Measurements from ENCODE around the gene NR5A1. TPM values are rescaled to one million over a fixed set of nuclear protein-coding genes. Genes with fewer than 3 reads are reported as not detected.

The NR5A1 gene
- total RNA-seq = not detected
- long read RNA-seq = 0 reads

DNA sequence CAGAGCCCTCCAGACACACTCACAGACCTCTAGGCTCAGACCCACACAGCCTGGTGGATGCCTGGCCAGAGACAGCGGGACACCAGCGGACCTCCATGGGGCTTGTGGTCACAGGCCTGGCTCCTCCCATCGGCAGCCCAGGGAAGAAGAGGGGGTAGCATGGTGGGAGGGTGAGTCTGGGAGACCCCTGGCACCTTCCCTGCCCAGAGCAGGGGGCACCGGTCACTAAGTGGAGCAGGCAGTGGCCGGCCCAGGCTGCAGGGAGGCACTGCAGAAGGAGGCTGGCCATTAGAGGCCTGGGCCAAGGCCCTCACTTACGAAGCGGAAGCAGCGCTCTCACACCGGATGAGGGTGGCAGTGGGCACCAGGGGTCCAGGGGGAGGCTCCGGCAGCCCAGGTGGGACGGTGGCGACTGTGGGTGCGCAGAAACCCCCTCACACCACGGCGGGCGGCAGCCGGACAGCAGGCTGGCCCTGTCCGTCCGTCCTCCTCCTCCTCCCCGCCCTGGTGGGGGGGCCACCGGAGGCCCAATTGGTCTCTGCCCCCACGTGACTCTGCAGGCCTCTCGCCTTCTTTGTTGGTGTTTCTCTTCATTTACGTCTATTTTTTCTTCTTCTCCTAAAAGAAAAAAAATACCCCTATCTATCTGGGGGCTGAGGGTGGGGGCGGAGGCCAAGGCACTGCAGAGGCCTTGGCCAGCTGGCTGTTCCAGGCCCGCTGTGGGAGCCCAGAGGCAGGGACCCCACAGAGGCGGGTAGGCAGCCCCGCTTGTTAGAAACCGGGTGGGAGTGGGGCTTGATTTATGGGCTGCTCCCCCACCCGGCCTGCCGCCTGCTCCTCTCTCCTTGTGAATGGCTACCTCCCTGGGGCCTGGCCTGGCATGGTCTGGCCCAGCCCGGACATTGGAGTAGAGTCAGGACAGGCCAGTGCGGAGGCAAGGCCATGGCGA is at the start of gene NR5A1:
Gene NR5A1 (minus strand): TSS at position 469 of the 949 bp plus-strand sequence. CDS start 4,004 bp downstream, outside the sequence.
- intact Hi-C loops (cut with DNase I) = no loop called here
- ATAC-seq (ENCODE audit: poor library complexity) (no peak), DNase-seq (no peak)

DNA sequence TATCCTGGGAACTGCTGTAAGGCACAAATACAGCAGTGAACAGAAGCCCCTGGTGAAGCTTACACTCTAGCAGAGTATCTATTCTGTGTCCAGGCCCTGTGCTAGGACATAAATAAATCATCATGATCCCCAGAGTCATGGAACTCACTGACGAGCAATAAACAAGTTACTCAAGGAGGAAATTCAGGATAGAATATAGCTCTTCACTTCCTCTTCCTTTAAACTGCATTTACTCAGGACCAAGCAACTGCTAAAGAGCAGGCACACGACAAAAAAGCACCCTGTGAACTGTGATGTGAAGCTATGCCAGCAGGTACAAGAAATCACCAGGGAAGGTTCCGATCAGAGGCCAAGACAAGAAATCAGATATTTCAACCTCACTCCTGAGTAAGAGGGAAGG is 47.8 kb upstream of the NR5A1 start:
- intact Hi-C loops (cut with DNase I) = no loop called here

DNA sequence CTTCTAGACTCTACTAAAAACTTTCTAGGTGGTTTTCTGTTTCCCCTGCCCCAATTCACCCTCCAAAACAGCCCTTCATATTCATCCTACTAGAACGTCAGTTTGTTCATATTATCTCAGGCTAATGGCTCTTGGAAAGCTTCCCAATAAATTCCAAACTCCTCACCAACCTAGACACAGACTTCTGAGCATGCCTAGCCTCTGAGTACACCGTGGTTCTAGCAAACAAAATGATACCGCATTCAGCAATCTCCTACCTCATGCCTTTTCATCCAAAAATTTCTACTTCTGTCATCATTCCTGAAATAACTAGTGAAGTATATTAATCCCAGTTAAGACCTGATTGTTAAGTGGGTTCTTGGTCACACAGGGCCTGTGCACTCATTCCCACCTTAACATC is 46.5 kb upstream of the NR5A1 start:
- intact Hi-C loops (cut with DNase I) = loop anchor here (5.0 kb wide), 1 partner anchor 159 kb away; no protein-coding TSS in a partner anchor
- ATAC-seq (ENCODE audit: poor library complexity) (peak; percentile 62), DNase-seq (no peak)

More for the DNA sequence above, 47.8 kb upstream of the NR5A1 start:
- ATAC-seq (ENCODE audit: poor library complexity) (no peak), DNase-seq (no peak)

DNA sequence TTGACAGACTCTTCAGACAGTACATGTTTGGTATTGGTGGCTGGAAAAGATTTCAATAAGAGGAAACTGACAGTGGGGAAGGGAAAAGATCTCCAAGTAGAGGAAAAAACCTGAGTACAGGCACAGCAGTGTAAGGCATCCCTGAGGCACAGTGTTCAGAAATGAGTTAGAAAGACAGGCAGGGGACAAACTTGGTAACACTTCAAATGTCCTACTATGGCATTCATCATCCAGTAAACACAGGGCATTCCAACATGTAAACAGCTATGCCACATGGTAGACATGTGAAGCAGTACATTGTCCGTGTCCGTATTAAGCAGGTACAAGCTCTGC is 45.0 kb upstream of the NR5A1 start:
- ATAC-seq (ENCODE audit: poor library complexity) = no peak
- intact Hi-C loops (cut with DNase I) = loop anchor here (5.0 kb wide), 1 partner anchor 160 kb away; no protein-coding TSS in a partner anchor
- DNase-seq = no peak

DNA sequence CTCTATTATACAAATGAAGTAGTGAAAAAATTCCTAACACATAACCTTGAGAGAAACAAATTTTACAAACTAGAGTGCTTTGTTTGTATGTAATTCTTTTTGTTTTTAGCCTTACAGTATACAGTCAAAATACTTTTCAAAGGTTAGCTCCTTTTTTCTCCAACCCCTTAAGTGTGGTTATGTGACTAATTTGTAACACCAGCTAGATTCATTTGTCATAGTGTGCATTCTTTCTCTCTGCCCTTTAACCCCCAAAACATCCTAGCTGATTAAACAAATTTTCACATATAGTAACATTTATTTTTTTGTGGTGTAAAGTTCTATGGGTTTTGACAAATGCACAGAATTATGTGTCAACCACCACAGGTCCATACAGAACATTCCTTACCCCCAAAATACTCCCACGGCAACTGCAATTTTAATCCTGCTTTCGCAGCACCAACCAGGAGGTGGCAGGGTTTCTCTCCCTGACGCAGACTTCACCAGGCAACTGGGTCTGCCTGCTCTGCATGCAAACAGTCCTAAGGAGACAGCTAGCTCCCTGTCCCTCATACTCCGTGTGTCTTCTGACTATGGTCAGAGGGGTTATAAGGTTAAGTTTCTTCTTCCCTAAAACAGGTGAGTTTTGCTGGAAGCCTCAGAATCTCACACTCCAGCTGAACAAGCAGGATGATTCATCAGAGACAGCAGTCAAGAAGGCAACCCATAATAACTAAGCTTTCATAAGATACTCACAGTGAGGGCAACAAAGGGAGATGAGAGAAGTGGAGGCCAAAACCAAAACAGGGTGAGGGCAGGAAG is 44.5 kb upstream of the NR5A1 start:
- ATAC-seq (ENCODE audit: poor library complexity) (peak; percentile 81), DNase-seq (peak; percentile 46)
- intact Hi-C loops (cut with DNase I) = loop anchor here (5.0 kb wide), 1 partner anchor 161 kb away; no protein-coding TSS in a partner anchor

DNA sequence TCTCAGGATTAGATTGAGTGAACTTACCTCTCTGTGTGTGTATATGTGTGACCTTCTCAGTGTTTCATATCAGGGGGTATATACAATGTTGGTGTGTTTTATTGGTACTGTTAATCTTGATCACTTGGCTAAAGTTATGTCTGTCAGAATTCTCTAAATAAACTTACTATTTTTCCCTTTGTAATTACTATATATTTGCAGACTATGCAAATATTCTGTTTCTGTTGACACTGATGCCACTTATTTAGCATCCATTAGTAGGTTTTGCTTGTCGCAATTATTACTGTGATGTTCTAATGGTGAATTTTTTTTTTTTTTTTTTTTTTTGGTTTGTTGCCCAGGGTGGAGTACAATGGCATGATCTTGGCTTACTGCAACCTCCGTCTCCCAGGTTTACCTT is 42.9 kb upstream of the NR5A1 start:
- ATAC-seq (ENCODE audit: poor library complexity) = no peak
- no peak for DNase-seq
- intact Hi-C loops (cut with DNase I) = loop anchor here (5.0 kb wide), 1 partner anchor 162 kb away; no protein-coding TSS in a partner anchor

DNA sequence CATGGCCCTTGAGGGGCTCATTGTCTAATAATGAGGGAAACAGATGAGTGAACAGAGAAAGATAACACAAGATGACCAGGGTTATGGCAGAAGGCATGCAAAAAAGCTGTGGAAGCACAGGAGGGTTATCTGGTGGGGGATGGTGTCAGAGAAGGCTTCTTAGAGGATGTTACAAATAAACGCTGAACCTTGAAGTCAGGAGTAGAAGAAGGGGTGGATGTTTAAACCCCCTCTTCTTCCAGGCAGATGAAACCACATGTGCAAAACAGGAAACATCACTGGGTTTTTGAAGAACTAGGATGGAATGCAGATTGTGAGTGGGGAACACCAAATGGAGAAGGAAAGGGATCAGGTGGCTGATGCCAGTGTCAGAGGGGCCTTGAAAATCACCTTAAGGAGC is 41.8 kb upstream of the NR5A1 start:
- intact Hi-C loops (cut with DNase I) = no loop called here
- no peak for DNase-seq
- no peak for ATAC-seq (ENCODE audit: poor library complexity)

DNA sequence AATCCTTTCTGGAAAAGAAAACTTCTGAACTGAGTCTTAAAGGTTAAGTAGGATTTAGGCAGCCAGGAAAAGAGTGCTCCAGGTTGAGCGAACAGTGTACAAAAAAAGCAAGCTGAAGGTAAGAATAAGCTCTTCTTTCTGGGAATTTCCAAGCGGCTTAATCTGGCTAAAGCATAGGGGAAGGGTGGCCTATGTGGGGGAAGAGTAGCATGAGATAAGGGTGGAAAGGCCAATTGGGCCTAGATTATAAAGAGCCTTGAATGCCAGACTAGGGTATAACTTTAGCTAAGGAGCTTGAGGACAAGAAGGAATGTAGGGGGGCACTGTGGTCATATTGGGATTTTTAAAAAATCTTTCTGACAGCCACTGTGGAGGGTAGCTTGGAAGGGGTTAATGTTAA is 37.3 kb upstream of the NR5A1 start:
- intact Hi-C loops (cut with DNase I) = no loop called here
- ATAC-seq (ENCODE audit: poor library complexity) = no peak
- no peak for DNase-seq

DNA sequence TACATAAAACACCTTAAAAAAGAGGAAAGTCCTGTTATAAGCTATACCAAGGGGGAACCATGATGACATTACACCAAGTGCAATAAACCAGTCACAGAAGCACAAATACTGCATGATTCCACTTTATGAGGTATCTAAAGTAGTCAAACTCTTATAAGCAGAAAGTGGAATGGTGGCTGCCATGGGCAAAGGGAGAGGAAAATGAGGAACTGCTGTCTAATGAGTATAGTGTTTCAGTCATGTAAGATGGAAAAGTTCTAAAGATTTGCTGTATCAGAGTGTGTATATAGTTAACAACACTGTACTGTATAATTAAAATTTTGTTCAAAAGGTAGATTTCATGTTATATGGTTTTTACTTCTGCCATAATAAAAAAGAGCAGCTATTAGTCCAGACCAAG is 34.6 kb upstream of the NR5A1 start:
- ATAC-seq (ENCODE audit: poor library complexity) (no peak), DNase-seq (no peak)
- intact Hi-C loops (cut with DNase I) = no loop called here

DNA sequence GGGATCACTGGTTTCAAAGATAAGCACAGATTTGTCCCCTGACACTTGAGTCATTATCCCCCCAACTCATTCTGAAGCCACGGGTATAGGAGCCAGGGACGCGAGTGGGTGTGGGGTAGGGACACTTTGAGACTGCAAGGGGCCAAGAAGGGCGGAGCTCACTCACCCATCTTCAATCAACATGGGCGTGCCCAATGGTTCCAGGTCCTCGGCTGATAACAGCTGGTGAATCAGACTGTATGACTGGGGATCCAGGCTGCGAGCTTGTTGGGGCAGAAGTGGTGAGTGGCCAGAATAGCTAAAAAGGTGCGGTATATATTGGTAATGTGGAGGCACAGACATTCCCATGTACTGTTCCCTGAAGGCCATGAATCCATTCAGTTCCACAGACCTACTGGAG is 30.7 kb upstream of the NR5A1 start:
- no peak for DNase-seq
- intact Hi-C loops (cut with DNase I) = loop anchor here (2.0 to 5.0 kb wide), 2 partner anchors 117 to 411 kb away; no protein-coding TSS in a partner anchor
- no peak for ATAC-seq (ENCODE audit: poor library complexity)

DNA sequence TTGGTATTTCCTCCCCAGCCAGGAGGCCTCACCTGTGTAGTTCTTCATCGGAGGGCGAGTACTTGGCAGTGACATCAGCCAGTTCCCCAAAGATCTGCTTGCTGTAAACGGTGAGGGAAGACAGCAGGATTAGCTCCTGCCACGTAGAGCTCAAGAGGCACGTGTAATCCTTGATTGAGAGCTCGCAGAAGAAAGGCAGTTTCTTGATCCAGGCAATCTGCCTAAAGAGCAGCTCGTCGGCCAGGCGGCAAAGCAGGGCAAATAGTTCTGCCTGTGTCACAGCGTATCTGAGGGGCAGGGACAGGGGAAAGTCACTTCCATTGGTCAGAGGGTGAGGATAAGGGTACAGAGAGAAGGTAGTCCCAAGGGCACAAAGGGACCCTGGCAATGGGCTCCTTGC is 28.6 kb upstream of the NR5A1 start:
- no peak for DNase-seq
- intact Hi-C loops (cut with DNase I) = loop anchor here (2.0 to 5.0 kb wide), 2 partner anchors 115 to 409 kb away; no protein-coding TSS in a partner anchor
- ATAC-seq (ENCODE audit: poor library complexity) = no peak

DNA sequence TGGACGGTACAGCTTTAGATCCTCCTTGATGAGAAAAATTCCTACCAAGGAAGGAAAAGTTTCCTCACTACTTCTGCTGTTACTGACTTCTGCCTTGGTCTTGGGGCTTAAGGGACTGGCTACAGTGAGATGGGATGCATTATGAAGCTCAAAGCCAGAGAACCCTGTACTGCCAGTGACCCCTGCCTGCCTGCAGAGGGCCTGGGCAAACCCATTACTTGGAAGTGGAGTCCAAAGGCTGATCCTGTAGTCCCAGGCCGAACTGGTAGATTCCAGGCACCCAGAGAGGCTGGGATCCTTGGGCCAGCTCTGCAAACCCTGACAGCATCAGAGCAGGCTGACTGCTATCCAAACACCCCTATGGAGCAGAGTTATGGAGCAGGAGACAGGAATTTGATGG is 25.7 kb upstream of the NR5A1 start:
- no peak for DNase-seq
- intact Hi-C loops (cut with DNase I) = no loop called here

DNA sequence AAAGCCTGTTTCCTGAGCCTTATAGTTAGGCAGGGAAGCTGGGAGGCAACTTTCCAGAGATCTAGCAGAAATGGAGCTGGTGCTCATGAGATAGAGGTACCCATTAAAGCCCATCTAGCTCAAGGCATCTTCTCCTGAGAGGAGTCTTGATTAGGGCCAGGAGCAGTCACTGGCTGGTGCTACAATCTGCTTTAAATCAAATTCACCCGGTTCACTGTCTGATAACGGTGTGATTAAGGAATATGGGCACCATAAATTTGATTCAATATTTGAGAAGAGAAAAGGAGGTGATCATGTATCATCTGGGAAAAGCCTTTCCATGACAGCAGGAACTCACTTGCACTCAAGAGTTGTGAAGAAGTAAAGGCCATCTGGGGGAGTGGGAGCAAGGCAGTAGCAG is 23.9 kb upstream of the NR5A1 start:
- intact Hi-C loops (cut with DNase I) = no loop called here
- ATAC-seq (ENCODE audit: poor library complexity) (no peak), DNase-seq (no peak)

More for the DNA sequence above, 25.7 kb upstream of the NR5A1 start:
- ATAC-seq (ENCODE audit: poor library complexity) = no peak

DNA sequence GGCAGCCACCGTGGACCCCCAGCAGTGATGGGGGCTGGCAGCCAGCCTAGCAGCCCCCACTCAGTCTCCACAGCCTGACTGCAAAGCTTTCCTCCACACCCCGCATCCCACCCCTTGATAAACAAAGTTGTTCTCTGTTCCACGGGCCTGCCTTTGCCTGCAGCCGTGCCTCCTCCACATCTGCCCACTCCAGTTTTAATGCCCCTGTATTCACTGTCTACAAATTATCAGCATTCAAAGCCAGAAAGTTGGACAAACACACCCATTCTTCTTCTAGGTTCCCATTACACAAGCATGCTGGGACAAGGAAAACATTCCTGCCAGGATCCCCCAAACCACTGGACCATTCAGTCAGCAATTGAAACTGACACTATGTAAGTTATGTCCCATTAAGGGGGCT is 23.0 kb upstream of the NR5A1 start:
- ATAC-seq (ENCODE audit: poor library complexity) (no peak), DNase-seq (no peak)
- intact Hi-C loops (cut with DNase I) = no loop called here

DNA sequence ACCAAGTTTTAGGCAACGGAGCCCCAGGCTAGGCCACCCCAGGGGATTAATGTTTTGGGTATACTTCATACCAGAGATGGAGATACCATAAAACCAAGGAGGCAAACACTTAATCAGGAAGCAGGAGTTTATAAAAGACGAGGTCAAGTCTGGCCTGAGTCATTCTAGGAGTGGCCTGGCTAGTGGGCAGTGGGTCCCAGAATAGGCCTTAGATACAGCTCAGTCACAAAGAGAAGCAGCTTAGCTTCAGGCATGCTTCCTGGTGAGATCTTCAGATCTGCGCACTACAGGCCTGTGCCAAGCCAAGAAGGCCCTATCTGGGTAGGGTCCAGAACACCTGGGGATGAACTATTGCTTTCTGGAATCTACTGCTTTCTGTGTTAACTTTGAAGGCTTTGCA is 20.6 kb upstream of the NR5A1 start:
- DNase-seq (no peak), ATAC-seq (ENCODE audit: poor library complexity) (no peak)
- intact Hi-C loops (cut with DNase I) = no loop called here

DNA sequence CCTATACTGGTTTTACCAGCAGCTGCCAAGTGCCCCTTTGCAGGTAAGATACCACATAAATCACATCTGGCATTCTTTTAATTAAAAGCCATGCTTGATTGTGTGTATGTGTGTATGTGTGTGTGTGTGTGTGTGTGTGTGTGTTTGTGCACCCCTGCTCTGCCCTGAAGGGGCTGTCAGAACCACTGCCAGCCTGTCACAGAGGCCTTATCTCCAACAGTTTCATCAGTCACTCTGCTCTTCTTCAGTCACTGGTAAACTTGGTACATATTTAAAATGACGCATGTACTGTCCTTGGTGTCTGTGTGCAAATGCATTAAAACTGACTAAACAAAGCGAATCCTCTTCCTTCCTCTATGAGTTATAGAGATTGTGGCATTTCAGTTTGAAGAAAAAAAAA is 19.0 kb upstream of the NR5A1 start:
- no peak for ATAC-seq (ENCODE audit: poor library complexity)

DNA sequence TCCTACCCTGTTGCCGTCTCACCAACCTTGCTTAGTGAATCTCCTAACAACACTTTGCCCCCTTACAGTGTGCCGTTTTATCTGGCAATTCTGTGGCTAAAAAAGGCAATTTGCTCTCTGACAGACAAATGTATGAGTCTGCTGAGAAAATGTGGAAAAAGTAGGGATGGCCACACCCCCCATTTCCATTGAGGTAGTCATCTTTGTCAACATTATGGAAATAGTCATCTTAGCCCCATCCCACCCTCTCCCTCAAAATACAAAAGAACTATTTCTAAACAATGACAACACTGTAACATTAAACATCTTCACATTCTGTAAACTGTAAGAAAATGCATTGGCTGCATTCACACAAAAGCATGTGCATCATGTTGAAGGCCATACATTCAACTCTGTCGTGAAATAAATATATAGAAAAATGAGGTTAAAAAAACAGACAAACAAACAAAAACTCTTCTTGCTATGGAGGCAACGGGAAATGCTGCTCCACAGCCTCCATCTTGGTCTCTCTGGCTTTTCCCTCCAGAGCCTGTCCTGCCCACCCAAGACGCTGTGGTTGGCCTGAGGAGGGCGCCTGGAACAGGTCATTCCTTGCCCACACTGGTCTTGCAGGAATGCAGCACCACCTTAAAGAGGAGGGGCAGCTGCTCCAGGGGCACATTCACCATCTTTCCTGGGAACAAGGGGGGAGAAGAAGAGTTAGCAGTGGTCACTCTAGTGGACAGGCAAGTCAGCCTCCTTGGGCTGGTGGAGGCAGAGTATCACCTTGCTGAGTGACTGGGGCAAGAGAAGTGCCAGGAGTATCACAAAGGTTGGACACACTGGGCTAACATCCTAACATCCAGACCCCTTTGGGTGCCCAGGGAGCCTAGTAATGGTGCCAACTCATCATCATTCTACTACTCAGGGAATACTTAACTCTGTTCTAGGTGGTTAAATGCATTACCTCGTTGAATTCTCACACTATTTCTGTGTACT is 15.2 kb upstream of the NR5A1 start:
- ATAC-seq (ENCODE audit: poor library complexity) (no peak), DNase-seq (no peak)
- intact Hi-C loops (cut with DNase I) = no loop called here

More for the DNA sequence above, 19.0 kb upstream of the NR5A1 start:
- DNase-seq = no peak
- intact Hi-C loops (cut with DNase I) = no loop called here

DNA sequence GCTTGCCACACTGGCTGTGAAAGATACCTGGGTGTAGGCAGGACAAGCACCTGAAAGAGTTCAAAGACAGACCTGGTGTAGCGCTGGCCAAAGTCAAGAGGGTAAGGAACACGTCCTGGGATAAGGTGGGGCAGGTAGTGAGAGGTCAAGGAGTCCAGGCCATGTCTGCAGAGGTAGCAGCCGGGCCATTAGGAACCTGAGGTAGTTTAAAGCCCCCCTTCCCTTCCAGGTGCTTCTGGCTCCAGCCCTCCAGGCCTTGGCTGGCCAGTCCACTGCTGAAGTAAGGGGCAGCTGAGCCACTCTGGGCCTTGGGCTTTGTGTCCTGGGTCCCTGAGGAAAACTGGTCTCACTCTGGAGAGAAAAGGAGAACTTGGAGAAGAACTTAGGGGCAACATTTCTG is 13.9 kb upstream of the NR5A1 start:
- ATAC-seq (ENCODE audit: poor library complexity) (no peak), DNase-seq (no peak)
- intact Hi-C loops (cut with DNase I) = no loop called here

All from Right ventricle myocardium superior (tissue), 1 donor.